K562 (cell line): Measurements from ENCODE around the gene MGRN1. TPM values are rescaled to one million over a fixed set of nuclear protein-coding genes. Genes with fewer than 3 reads are reported as not detected.
A peak's percentile ranks its signal among the peaks of the same experiment; 100 is the strongest.

Experiments
- CBFB ChIP-seq: sonication (generic); formaldehyde crosslinking; IDR thresholded peaks from 2 replicates; pipeline ENCODE4 v1.4.0; 2020; ENCODE audit warnings: mild to moderate bottlenecking, missing genetic modification reagents
- CBX1 ChIP-seq: sonication (generic); IDR thresholded peaks from 2 replicates; pipeline ENCODE4 v1.6.1; 2016; ENCODE audit warnings: antibody characterized with exemption, low read depth, mild to moderate bottlenecking
- DDX20 ChIP-seq: fragments of 450-650 bp; IDR thresholded peaks from 2 replicates; pipeline ENCODE4 v1.6.1; 2016; ENCODE audit warnings: missing genetic modification characterization, low read depth, mild to moderate bottlenecking, missing compliant biosample characterization, moderate library complexity
- EZH2 ChIP-seq: IDR thresholded peaks from 2 replicates; pipeline ENCODE4 v1.6.1; 2012; ENCODE audit warnings: low read depth, mild to moderate bottlenecking, inconsistent platforms, low read length, borderline replicate concordance
- GABPB1 ChIP-seq: sonication (generic); formaldehyde crosslinking; IDR thresholded peaks from 2 replicates; pipeline ENCODE4 v1.8.0; 2022; ENCODE audit warnings: mild to moderate bottlenecking, missing genetic modification reagents
- HDAC8 ChIP-seq: fragments of 450-650 bp; IDR thresholded peaks from 2 replicates; pipeline ENCODE4 v1.6.1; 2016; ENCODE audit warnings: mild to moderate bottlenecking, missing genetic modification characterization, moderate library complexity, missing compliant biosample characterization
- HIVEP1 ChIP-seq: fragments of 250-450 bp; sonication (Bioruptor Pico); IDR thresholded peaks from 2 replicates; pipeline ENCODE4 v1.4.0; 2020; ENCODE audit warnings: mild to moderate bottlenecking
- HNRNPL ChIP-seq: fragments of 200-400 bp; formaldehyde crosslinking; IDR thresholded peaks from 2 replicates; pipeline ENCODE4 v1.6.1; 2017; ENCODE audit warnings: low read depth, mild to moderate bottlenecking, low read length
- HNRNPUL1 ChIP-seq: fragments of 200-400 bp; formaldehyde crosslinking; IDR thresholded peaks from 2 replicates; pipeline ENCODE4 v1.6.1; 2017; ENCODE audit warnings: low read length
- IFI16 ChIP-seq: fragments of 250-450 bp; sonication (Bioruptor Pico); IDR thresholded peaks from 2 replicates; pipeline ENCODE4 v2.1.2; 2022; ENCODE audit warnings: mild to moderate bottlenecking, inconsistent platforms
- NCOA6 ChIP-seq: fragments of 450-650 bp; IDR thresholded peaks from 2 replicates; pipeline ENCODE4 v1.6.1; 2017; ENCODE audit warnings: mild to moderate bottlenecking
- NRF1 ChIP-seq, 2 experiments: fragments of 450-650 bp; IDR thresholded peaks in 1 of 2; conservative IDR thresholded peaks in 1 of 2; 2 replicates each; pipeline ENCODE4 v1.6.1; 2014; ENCODE audit warnings: mild to moderate bottlenecking in 2 of 2
- RBM17 ChIP-seq: fragments of 200-400 bp; formaldehyde crosslinking; IDR thresholded peaks from 2 replicates; pipeline ENCODE4 v1.6.1; 2017; ENCODE audit warnings: low read depth, mild to moderate bottlenecking, low read length, borderline replicate concordance
- SMARCA4 ChIP-seq: fragments of 450-650 bp; IDR thresholded peaks from 2 replicates; pipeline ENCODE4 v1.6.1; 2016
- SNIP1 ChIP-seq: fragments of 450-650 bp; IDR thresholded peaks from 2 replicates; pipeline ENCODE4 v1.7.1; 2017; ENCODE audit warnings: low read depth, mild to moderate bottlenecking
- SP2 ChIP-seq: IDR thresholded peaks from 2 replicates; pipeline ENCODE4 v1.6.1; 2011; ENCODE audit warnings: mild to moderate bottlenecking, low read depth, low read length, moderate library complexity; ENCODE audit not compliant: poor library complexity, severe bottlenecking; ENCODE audit errors: extremely low read depth
- U2AF2 ChIP-seq: fragments of 200-400 bp; formaldehyde crosslinking; optimal IDR thresholded peaks from 2 replicates; pipeline ENCODE3; 2017; ENCODE audit warnings: low read depth, mild to moderate bottlenecking, low read length
- WHSC1 ChIP-seq: IDR thresholded peaks from one replicate; pipeline ENCODE4 v1.6.1; 2012; ENCODE audit warnings: low read length, control low read depth, inconsistent platforms
- ZFP1 ChIP-seq: fragments of 450-650 bp; formaldehyde crosslinking; IDR thresholded peaks from 2 replicates; pipeline ENCODE4 v1.4.0; 2020; ENCODE audit warnings: mild to moderate bottlenecking, mixed read lengths
- ZNF263 ChIP-seq: sonication (generic); formaldehyde crosslinking; IDR thresholded peaks from 2 replicates; pipeline ENCODE4 v1.8.0; 2022; ENCODE audit warnings: mild to moderate bottlenecking, missing genetic modification reagents, borderline replicate concordance
- ZNF274 ChIP-seq: IDR thresholded peaks from 2 replicates; pipeline ENCODE4 v1.6.1; 2011; ENCODE audit warnings: low read depth, mild to moderate bottlenecking, low read length, moderate library complexity, borderline replicate concordance
- ZNF316 ChIP-seq: fragments of 450-650 bp; IDR thresholded peaks from 2 replicates; pipeline ENCODE4 v1.6.1; 2016
- ZNF699 ChIP-seq: fragments of 250-450 bp; sonication (Bioruptor Pico); IDR thresholded peaks from 2 replicates; pipeline ENCODE4 v1.8.0; 2021; ENCODE audit warnings: mild to moderate bottlenecking, moderate library complexity; ENCODE audit not compliant: insufficient replicate concordance
- ZNF717 ChIP-seq: fragments of 250-450 bp; sonication (Bioruptor Pico); IDR thresholded peaks from 2 replicates; pipeline ENCODE4 v1.5.0; 2021
- polyA plus RNA-seq, 8 experiments: library from polyadenylated mRNA; depleted of rRNA in 4 of 8; stranded (reverse) in 5 of 8; unstranded in 3 of 8; fragments of >200 nt; fragmentation: Nextera tagmentation in 2 of 8; fragmentation: Illumina TruSeq in 1 of 8; extraction: Ambion mirVana in 2 of 8; extraction: Trizol in 1 of 8; gene quantifications; 2 replicates each; pipeline versions ENCODE4 v1.2.1 to v1.2.3, GENCODE V29; 2011 to 2014; ENCODE audit warnings: inconsistent platforms in 1 of 8, missing spikeins in 1 of 8
- total RNA-seq, 7 experiments: library from RNA; depleted of rRNA in 6 of 7; stranded (reverse); fragments of >200 nt in 6 of 7; fragmentation: Illumina TruSeq in 2 of 7; extraction: Trizol in 2 of 7; gene quantifications; 2 replicates each; pipeline versions ENCODE4 v1.2.1 to v1.2.3, GENCODE V29; 2011 to 2021; ENCODE audit warnings: low replicate concordance in 1 of 7
- TF ChIP-seq, protein P1 (sequence below): fragments of 450-650 bp; formaldehyde crosslinking; IDR thresholded peaks from 2 replicates; pipeline ENCODE4 v1.4.0; 2020; ENCODE audit warnings: mild to moderate bottlenecking, moderate library complexity
- TF ChIP-seq, protein P2 (sequence below): fragments of 250-450 bp; sonication (Bioruptor Pico); IDR thresholded peaks from 2 replicates; pipeline ENCODE4 v1.9.0; 2021; ENCODE audit warnings: mild to moderate bottlenecking, inconsistent platforms
- TF ChIP-seq, protein P3 (sequence below): fragments of 450-650 bp; IDR thresholded peaks from 2 replicates; pipeline ENCODE4 v1.6.1; 2016; ENCODE audit warnings: low read depth, mild to moderate bottlenecking, moderate library complexity

MGRN1 gene
- total and polyA plus RNA-seq, 9 of the 15 experiments (the other 6 are each of a cell fraction or from before 2014, with no cell fraction given): 0.15 to 37.9 (median 6.0) TPM

DNA sequence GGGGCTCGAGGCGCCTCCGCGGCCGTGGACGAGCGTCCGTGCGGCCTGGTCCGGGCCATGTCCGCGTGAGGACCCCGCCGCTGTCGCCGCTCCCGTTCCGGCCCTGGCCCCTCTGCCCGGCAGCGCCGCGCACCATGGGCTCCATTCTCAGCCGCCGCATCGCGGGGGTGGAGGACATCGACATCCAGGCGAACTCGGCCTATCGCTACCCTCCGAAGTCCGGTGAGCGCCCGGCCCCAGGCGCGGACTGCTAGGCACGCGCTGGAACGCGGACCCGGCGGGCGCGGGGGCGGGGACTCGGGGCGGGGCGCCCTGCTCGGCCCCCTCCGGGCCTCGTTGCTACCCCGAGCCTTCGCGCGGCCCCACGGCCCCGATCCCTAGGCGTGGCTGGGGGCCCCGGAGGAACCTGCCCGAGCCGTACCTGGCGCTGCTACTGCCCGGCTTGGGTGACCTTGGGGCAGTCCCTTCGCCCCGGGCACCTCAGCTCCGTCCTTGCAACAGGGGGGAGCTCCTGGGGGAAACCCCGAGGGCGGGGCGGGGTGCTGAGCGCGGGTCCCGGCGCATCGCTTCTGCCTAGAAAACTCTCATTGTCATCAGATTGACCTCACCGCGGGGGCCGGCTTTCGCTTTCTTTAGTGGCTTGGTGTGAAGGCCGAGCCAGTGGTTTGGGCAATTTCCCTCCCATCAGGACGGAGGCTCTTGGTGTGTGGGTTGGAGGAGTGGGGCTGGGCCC is 367 bp downstream of the MGRN1 start (continued):
- TF ChIP-seq NRF1 (conservative IDR thresholded peaks at IDR 0.05 in 1 of 2, IDR thresholded peaks at IDR 0.05 in 1 of 2) (peak; percentile 43 to 58), CBX1 (0 out of 2 replicates have a peak, but pooled peaks have one; percentile 54), EZH2 (no peak), DDX20 (no peak), ZNF274 (no peak), NCOA6 (no peak), ZNF316 (no peak; the same call in 1 of the 2 replicates), ZNF263 (peak; percentile 42; the same call in 1 of the 2 replicates), RBM17 (no peak), SMARCA4 (no peak), HDAC8 (tag) (no peak), HNRNPL (no peak), IFI16 (no peak), ZFP1 (CRISPR knock-in tag) (no peak), ZNF717 (CRISPR knock-in tag) (no peak), SP2 (no peak), CBFB (CRISPR knock-in tag) (no peak), GABPB1 (CRISPR knock-in tag) (no peak), SNIP1 (no peak), WHSC1 (no peak), U2AF2 (no peak), HIVEP1 (no peak), ZNF699 (CRISPR knock-in tag) (no peak), HNRNPUL1 (no peak)
- TF ChIP-seq, protein P1, sequence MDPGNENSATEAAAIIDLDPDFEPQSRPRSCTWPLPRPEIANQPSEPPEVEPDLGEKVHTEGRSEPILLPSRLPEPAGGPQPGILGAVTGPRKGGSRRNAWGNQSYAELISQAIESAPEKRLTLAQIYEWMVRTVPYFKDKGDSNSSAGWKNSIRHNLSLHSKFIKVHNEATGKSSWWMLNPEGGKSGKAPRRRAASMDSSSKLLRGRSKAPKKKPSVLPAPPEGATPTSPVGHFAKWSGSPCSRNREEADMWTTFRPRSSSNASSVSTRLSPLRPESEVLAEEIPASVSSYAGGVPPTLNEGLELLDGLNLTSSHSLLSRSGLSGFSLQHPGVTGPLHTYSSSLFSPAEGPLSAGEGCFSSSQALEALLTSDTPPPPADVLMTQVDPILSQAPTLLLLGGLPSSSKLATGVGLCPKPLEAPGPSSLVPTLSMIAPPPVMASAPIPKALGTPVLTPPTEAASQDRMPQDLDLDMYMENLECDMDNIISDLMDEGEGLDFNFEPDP: no peak
- TF ChIP-seq, protein P2, sequence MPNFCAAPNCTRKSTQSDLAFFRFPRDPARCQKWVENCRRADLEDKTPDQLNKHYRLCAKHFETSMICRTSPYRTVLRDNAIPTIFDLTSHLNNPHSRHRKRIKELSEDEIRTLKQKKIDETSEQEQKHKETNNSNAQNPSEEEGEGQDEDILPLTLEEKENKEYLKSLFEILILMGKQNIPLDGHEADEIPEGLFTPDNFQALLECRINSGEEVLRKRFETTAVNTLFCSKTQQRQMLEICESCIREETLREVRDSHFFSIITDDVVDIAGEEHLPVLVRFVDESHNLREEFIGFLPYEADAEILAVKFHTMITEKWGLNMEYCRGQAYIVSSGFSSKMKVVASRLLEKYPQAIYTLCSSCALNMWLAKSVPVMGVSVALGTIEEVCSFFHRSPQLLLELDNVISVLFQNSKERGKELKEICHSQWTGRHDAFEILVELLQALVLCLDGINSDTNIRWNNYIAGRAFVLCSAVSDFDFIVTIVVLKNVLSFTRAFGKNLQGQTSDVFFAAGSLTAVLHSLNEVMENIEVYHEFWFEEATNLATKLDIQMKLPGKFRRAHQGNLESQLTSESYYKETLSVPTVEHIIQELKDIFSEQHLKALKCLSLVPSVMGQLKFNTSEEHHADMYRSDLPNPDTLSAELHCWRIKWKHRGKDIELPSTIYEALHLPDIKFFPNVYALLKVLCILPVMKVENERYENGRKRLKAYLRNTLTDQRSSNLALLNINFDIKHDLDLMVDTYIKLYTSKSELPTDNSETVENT (CRISPR knock-in tag): peak; percentile 91
- TF ChIP-seq, protein P3, sequence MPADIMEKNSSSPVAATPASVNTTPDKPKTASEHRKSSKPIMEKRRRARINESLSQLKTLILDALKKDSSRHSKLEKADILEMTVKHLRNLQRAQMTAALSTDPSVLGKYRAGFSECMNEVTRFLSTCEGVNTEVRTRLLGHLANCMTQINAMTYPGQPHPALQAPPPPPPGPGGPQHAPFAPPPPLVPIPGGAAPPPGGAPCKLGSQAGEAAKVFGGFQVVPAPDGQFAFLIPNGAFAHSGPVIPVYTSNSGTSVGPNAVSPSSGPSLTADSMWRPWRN: no peak
